Testis (tissue), 3 donors: ENCODE measurements around the gene G2E3. TPM values are rescaled to one million over a fixed set of nuclear protein-coding genes. Genes with fewer than 3 reads are reported as not detected.

Experiments used
- DNase-seq: peaks from one replicate; pipeline ENCODE4 v3.0.0-alpha.2; 2019
- H3K27ac ChIP-seq, 2 donors: fragments of 200-600 bp; sonication (generic); one replicate each; pipeline ENCODE4 v1.5.1; 2019
- H3K27me3 ChIP-seq: fragments of 200-600 bp; sonication (generic); one replicate; pipeline ENCODE4 v1.5.1; 2019
- H3K36me3 ChIP-seq: fragments of 200-600 bp; sonication (generic); one replicate; pipeline ENCODE4 v1.5.1; 2017; ENCODE audit warnings: low read depth; ENCODE audit errors: missing control alignments
- H3K4me1 ChIP-seq: fragments of 200-600 bp; sonication (generic); one replicate; pipeline ENCODE4 v1.5.1; 2019
- H3K4me3 ChIP-seq, 2 donors: fragments of 200-600 bp; sonication (generic); one replicate each; pipeline ENCODE4 v1.5.1; 2017 to 2019
- H3K9me3 ChIP-seq: fragments of 200-600 bp; sonication (generic); one replicate; pipeline ENCODE4 v1.5.1; 2017
- POLR2A ChIP-seq: fragments of 450-650 bp; IDR thresholded peaks from one replicate; pipeline ENCODE4 v1.6.1; 2017; ENCODE audit warnings: antibody characterized with exemption, mild to moderate bottlenecking, moderate library complexity
- intact Hi-C: fragments of 100-400 bp; cut with DNase I; formaldehyde crosslinking; loops from one replicate; pipeline ENCODE4 v1.15.1; 2023; ENCODE audit warnings: low total_unique reads
- polyA plus RNA-seq: library from polyadenylated mRNA; stranded (reverse); fragments of 350-450 nt; fragmentation: Illumina TruSeq; extraction: RNeasy Lipid Tissue Mini Kit (QIAGEN cat#74804); gene quantifications from one replicate; pipeline ENCODE4 v1.2.3, GENCODE V29; 2014; ENCODE audit warnings: low read depth, low replicate concordance; ENCODE audit not compliant: insufficient read depth
- small RNA-seq, 2 donors: library from RNA; depleted of rRNA; stranded (forward); fragments of <200 nt; gene quantifications; one replicate each; pipeline ENCODE3, GENCODE V24; 2016
- total RNA-seq, 2 donors: library from RNA; depleted of rRNA; stranded (reverse); fragments of >200 nt; gene quantifications; one replicate each; pipeline ENCODE4 v1.2.3, GENCODE V29; 2016
- TF ChIP-seq, protein P1 (sequence below), 3 experiments: fragments of 450-650 bp in 2 of 3; fragments of 200-600 bp in 1 of 3; sonication (generic) in 1 of 3; IDR thresholded peaks; one replicate each; pipeline ENCODE4 v1.5.1; 2016 to 2019; ENCODE audit warnings: antibody characterized with exemption in 3 of 3, mild to moderate bottlenecking in 2 of 3, moderate library complexity in 1 of 3

G2E3 gene
- total and polyA plus RNA-seq, 3 donors from 2014 or later = 29.5 to 53.2 (median 42.7) TPM

DNA sequence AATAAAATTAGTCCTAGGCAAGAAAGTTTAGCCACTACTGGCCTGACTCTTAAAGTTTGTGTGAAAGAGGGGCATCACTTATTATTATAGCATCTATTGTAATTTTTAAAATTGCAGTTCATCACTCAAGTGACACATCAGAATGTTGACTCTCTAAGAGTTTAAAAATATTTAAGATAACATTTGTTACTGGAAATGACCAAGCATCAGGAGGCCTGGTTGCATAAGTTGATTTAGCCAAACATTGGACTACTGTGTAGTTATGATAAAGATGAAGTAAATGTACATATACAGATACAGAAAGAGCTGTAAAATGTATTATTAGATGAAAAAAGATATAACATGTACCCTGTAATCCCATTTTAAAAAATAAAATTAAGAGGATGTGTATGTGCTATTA, 110.6 kb downstream of the G2E3 start:
- H3K27me3 ChIP-seq = no peaks in the 10 kb centered on the region
- TF ChIP-seq, protein P1, sequence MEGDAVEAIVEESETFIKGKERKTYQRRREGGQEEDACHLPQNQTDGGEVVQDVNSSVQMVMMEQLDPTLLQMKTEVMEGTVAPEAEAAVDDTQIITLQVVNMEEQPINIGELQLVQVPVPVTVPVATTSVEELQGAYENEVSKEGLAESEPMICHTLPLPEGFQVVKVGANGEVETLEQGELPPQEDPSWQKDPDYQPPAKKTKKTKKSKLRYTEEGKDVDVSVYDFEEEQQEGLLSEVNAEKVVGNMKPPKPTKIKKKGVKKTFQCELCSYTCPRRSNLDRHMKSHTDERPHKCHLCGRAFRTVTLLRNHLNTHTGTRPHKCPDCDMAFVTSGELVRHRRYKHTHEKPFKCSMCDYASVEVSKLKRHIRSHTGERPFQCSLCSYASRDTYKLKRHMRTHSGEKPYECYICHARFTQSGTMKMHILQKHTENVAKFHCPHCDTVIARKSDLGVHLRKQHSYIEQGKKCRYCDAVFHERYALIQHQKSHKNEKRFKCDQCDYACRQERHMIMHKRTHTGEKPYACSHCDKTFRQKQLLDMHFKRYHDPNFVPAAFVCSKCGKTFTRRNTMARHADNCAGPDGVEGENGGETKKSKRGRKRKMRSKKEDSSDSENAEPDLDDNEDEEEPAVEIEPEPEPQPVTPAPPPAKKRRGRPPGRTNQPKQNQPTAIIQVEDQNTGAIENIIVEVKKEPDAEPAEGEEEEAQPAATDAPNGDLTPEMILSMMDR (IDR thresholded peaks at IDR 0.05) = no peak
- TF ChIP-seq POLR2A = no peak
- H3K27ac ChIP-seq = no peak overlapping the region
- H3K36me3 ChIP-seq = no peaks in the 10 kb centered on the region
- no peaks in the 10 kb centered on the region for H3K9me3 ChIP-seq
- DNase-seq = no peak
- no peak overlapping the region for H3K4me3 ChIP-seq
- intact Hi-C loops = no loop called here
- no peaks in the 10 kb centered on the region for H3K4me1 ChIP-seq

Small RNA genes lying within 50 kb of the gene (small RNA-seq; reads per million reads assigned to genes)
- gene RF02271 = 0 reads per million in 2 donors

Other genes with a start within 250 kb of the G2E3 start
- gene SCFD1, start 63.2 kb downstream of the G2E3 start, total RNA-seq = 10 to 100 TPM; 63.3 to 74.6 TPM
- gene SCFD1, start 63.2 kb downstream of the G2E3 start, polyA plus RNA-seq = 43.3 TPM